T-helper 22 cell (primary cell): Measurements from ENCODE around the gene RCAN3.
A peak's percentile ranks its signal among the peaks of the same experiment; 100 is the strongest.

ENCODE experiments used
- DNase-seq: peaks from one replicate; pipeline ENCODE4 v3.0.0-alpha.2; 2020; ENCODE audit warnings: low read depth

RCAN3 gene

GRCh38 chr1:24551960-24552571 lies 49.4 kb downstream of the RCAN3 start:
- no peak for DNase-seq

GRCh38 chr1:24553931-24554330 lies 51.3 kb downstream of the RCAN3 start:
- DNase-seq = no peak

DNA sequence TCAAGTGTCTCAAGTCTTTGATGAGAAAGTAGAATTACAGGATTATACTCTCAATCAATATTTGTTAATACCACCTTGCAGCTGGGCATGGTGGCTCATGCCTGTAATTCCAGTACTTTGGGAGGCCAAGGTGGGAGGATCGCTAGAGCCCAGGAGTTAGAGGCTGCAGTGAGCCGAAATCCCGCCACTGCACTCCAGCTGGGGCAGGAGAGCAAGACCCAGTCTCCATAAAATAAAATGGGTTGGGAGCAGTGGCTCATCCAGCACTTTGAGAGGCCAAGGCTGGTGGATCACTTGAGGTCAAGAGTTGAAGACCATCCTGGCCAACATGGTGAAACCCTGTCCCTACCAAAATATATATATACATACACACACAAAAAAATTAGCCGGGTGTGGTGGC lies 52.1 kb downstream of the RCAN3 start:
- no peak for DNase-seq

- peak; percentile 26 for DNase-seq
Measured at GRCh38 chr1:24555591-24556413, 53.2 kb downstream of the RCAN3 start, which contains the start of gene NCMAP. Gene NCMAP, plus strand, starts transcription at chr1:24556087. Its CDS starts 39,344 bp downstream, at chr1:24595431.

GRCh38 chr1:24556414-24556795 lies 53.8 kb downstream of the RCAN3 start:
- DNase-seq = no peak

DNA sequence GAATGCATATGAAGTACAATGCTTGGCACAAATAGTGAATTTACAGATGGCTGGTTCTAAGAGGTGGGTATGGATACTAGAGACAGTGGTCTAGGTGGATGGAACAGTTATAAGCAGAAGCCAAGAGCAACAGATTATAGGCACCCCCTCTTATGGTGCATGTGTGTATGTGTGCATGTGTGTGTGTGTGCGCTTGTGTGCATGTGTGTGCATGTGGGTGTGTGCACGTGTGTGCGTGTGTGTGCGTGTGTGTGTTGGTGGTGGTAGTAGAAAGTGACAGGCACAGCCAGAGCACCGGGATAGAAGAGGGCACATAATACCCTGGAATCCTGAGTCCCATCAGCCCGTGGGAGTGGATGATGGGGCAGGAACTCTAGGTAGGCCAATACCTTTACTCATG lies 54.6 kb downstream of the RCAN3 start:
- DNase-seq = no peak

DNA sequence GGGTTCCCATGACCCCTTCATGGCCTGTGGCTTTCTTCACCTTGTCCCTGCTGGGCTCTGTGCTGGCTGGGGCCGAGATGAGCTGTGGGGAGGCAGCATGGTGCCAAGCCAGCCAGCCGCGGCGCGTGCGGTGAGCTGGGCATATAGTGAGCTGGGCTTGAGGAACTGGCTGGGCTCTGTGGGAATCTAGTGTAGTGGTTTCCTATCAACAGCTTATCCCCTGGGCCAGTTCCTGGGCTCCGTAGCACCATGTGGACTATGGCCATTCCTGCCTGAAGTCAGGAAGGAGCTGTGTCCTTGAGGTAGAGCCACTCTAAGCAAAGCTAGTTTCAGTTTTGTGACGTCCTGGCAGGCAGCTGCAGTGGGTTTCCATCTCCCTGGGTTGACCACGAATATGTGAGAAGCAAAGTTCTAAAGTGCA lies 55.1 kb downstream of the RCAN3 start:
- DNase-seq = no peak

DNA sequence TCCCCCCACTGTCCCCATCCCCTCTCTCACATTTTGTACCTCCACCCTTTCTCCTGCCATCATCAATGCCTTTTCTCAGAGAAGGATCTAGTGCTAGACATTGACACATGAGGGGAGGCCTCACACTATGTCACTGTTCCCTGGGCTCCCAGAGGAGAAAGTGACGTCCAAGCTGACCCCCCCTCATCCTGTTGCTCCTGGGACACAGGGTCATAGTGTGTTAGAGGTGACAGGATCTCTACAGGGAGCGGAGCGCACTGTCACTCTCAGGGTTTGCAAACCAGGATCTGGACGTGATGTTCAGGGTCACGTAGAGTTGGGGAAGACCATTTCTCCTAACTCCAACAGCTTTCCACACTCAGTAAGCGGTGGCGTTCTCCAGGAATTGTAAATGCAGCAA lies 55.8 kb downstream of the RCAN3 start:
- no peak for DNase-seq

DNA sequence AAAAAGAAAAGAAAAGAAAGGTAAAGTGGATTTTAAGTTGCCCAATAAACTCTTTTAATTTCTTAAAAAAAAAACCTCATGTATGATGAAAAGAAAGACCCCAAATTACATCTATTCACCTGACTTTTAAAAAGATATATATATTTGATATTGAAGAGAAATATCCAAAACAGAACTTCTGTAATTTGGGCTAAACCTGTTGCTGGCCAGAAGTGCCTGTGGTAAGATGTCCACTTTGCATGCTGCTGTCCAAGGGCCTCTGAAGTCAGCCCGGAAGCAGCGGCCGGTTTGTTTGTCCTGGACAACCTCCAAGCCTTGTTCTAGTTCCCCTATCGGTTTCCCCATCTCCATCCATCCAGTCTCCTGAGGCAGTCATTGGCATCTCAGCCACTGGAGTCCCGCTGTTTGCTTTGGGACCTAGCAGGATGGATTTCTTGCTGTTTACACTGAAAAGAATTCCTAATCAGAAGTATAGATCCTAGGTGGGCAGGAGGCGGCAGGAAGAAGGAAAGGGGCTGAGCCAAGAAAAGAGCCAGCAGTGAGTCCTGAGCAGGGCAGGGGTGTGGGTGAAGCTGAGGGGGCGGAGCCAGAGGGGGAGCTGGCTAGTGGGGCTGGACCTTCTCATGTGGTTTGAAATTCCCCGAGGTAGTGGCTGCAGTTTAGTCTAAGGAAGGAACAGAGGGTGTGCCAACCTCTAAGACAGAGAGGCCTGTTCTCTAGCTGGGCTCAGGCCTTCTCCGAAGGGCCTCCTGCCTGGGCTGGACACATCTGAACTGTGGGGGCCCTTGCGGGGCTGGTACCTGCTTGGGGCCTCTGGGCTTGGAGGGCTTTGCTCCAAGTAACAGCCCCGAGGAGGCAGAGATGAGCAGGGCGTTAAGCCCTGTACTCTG lies 56.5 kb downstream of the RCAN3 start:
- DNase-seq = no peak

DNA sequence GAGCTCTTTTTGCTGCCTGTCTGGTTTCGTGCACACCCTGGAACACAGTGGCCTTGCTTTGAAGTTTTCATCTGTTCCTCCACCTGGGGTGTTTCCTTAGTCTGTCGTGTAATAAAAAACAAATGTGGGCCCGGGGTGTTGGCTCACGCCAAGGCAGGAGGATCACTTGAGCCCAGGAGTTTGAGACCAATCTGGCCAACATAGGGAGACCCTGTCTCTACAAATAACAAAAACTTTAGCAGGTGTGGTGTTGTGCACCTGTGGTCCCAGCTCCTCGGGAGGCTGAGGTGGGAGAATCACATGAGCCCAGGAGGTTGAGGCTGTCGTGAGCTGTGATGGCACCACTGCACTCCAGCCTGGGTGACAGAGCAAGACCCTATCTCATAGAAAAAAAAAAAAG lies 57.7 kb downstream of the RCAN3 start:
- DNase-seq = no peak

GRCh38 chr1:24562625-24563024 lies 60.0 kb downstream of the RCAN3 start:
- DNase-seq = no peak

DNA sequence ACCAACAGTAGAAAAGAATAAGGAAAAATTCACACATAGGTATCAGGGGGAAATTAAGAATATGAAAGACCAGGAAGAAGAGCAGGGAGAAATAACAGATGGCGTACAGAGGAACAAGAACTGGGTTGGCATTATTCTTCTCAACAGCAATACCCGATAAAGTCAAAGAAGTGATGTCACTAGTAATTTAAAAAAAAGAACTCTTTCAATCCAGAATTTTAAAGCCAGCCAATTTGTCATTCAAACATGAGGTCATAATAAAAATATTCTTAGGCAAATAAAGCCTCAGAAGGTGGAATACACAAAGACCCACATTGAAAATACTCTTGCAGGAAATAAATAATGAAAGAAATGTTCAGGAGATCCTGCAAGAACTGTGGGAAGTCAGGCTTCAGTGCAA lies 62.1 kb downstream of the RCAN3 start:
- no peak for DNase-seq

DNA sequence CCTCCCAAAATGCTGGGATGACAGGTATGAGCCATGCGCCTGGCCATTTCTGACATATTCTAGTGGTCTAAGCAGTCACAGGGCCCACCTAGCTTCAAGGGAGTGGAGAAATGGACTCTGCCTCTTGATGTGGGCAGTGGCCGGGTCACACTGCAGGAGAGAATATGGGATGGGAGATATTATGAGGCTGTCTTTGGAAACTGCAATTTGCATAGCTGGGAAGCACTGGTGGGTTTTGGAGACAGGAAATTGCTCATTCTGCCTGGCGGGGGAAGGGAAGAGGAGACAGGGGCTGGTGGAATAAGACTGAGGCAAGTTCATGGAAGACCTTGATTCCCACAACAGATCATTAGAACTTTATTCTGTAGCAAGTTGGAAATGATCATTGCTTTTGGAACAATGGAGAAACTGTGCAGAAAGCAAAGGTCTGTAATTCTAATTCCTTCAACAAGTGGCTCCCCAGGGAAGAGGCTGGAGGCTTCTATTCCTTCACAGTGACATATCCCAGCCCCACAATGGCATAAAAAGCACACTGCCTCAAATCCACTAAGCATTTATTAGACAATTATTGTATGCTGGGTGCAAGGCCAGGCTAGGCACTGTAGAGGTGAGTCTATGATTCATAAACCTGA lies 63.7 kb downstream of the RCAN3 start:
- no peak for DNase-seq

DNA sequence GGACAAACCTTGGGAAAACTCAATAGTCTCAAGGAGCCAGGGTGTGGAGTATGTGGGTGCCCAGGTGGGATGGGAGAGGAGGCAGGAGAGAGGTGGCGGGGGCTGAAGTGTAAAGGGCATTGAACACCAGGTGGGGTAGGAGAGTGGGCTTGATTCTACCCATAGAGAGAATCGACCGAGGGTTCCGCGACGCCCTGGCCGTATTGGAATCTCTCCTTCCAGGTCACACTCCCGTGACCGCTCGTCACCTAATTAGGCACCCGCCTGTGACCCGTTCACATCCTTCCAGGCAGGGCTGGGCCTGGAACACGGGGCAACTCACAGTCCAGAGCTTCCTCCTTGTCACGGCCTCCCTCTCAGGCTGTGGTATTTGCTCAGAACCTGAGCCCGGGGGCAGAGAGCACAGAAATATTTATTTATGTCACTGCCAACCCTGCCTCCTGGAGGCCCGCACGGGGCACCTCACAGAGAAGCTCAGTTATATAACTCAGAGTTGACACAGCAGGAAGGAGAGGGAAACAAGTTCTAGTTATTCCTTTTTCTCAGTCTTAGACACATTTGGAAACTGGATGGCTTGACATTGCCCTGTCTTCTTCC lies 65.3 kb downstream of the RCAN3 start:
- no peak for DNase-seq

DNA sequence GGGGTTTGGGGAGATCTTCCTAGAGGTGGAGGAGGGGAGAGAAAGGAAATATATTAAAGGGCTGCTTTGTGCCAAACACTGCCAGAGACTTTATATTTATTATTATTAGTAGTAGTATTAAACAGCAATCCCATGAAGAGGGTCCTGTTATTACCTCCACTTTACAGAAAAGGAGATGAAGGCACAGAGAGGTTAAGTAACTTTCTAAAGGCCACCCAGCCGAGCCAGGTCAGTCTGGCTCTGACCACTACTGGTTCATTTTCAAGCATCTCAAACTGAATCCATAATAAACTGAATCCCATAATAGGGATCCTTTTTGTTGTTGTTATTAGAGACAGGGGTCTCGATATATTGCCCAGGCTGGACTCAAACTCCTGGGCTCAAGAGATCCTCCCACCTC lies 65.8 kb downstream of the RCAN3 start:
- DNase-seq = no peak

- DNase-seq = no peak
Measured at GRCh38 chr1:24570265-24571125, 67.9 kb downstream of the RCAN3 start.

- DNase-seq = no peak
Measured at GRCh38 chr1:24572301-24572700, 69.7 kb downstream of the RCAN3 start.

DNA sequence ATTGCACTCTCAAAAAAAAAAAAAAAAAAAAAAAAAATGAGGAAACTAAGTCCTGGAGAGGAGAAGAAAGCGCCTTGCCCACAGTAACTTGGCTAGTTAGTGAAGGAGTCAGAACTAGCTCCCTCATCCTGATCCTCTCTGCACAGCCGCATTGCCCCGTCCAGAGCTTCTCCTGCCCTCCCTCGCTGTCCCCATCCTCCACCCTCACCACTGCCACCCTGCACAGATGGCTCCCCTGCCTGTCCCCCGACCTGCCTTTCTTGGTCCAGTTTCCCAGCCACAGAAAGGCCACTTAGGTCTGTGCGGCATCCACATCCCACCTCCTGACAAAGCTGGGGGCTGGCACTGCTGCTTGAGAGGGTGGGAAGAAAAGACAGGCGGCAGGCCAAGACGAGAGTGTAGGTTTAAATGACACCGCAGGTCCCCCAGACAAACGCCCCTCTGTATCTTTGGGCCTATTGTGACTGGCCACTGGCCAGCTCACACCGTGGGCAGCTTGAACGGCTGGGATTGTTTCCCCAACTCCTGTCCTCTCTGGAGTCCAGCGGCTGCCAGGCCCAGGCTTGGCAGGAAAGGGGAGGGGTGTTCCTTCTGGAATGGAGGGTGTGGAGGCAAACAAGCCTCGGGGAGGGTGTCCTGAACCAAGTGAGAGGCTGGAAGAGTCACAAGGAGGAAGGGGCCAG lies 73.4 kb downstream of the RCAN3 start:
- no peak for DNase-seq

DNA sequence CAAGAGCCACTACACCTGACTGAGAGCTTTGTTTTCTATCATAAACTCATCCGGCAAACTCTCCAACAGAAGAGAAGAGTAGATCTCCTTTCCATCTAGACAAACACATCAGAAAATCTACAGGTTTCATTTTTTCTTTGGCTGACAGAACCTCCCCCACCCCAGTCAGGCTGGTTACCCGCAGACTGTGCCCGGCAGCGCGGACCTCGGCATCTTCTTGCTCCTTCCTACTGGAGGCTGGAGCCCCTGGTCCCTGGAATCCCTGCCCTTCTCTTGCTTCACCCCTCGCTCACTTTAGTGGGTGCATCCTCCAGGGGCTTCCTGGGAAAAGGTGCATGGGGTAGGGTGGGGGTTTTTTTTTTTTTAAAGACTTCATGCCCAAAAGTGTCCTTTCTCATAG lies 76.2 kb downstream of the RCAN3 start:
- DNase-seq = no peak

DNA sequence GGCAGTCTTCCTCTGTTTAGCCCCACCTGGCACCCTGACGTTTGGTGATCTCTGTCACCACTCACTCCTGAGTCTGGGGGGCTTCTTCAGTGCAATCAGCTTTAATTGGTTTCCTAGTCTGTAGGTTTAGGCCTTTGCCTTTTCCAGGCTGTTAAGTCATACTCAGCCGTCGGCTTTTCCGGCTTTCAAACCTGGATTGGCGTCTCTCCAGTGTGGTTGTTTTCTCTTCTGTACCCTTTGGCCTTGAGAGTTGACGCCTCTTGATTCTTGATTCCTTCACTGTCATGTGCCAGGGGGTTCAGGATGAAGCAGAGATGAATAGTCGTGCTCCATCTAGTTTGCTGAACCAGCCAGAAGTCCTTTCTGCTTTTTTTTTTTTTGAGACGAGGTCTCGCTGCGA lies 78.1 kb downstream of the RCAN3 start:
- no peak for DNase-seq
